NOMO-1 (cell line): ENCODE results near the gene KIFC1.
"Not testable (repeated sequence)": the region's sequence is repeated elsewhere in the genome, so short reads cannot be mapped to it uniquely, and the experiment has no call there.

Source experiments
- DNase-seq, 2 experiments: peaks; one replicate each; lab custom pipeline; 2025; ENCODE audit not compliant: unreplicated experiment in 2 of 2; lab: John Stamatoyannopoulos, UW

KIFC1 gene

DNA sequence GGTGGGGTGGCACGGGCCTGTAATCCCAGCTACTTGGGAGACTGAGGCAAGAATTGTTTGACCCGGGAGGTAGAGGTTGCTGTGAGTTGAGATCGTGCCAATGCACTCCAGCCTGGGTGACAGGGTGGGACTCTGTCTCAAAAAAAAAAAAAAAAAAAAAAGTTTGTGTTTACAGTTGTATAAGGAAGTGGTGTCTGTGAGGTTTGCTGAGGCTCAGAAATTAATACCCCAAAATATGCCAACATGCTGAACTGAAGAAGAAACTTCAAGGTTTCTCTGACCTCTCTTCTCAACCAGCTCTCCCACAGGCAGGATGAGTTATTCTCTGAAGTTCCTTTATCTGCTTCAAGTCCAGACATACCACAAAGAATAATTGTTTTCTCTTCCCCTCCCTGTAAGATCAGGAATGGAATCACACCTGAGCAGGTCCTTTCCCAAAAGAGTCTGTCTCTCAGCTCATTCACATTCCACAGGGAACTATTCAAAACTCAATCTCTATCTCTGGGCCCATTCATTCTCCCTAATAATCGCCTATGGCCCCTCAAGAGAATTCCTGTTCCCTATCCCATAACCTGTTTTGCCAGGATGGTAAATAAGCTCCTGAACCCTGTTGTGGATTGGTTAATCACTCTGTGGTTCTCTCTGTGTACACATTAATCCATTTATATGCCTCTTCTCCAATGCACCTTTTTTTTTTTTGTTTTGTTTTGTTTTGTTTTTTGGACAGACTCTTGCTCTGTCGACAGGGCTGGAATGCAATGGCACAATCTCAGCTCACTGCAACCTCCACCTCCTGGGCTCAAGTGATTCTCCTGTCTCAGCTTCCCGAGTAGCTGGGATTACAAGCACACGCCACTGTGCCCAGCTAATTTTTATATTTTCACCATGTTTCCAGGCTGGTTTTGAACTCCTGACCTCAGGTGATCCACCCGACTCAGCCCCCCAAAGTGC lies 17.4 kb upstream of the KIFC1 start:
- no peak for DNase-seq

DNA sequence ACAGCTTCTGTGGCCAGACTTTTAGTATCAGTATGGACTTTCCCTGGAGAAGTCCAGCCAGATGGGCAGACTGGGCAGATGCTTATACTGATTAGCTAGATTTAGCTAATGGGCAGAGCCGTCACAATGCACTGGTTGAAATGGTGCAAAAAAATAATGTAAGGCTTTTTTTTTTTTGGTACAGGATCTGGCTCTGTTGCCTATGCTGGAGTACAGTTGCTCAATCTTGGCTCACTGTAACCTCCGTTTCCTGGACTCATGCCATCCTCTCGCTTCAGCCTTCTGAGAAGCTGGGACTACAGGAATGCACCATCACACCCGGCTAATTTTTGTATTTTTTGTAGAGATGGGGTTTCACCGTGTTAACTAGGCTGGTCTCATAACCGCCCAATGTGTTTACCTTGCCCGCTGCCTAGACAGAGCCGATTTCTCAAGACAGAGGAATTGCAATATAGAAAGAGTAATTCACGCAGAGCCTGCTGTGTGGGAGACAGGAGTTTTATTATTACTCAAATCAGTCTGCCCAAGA lies 16.4 kb upstream of the KIFC1 start:
- DNase-seq: peak; percentile 17 to 46

DNA sequence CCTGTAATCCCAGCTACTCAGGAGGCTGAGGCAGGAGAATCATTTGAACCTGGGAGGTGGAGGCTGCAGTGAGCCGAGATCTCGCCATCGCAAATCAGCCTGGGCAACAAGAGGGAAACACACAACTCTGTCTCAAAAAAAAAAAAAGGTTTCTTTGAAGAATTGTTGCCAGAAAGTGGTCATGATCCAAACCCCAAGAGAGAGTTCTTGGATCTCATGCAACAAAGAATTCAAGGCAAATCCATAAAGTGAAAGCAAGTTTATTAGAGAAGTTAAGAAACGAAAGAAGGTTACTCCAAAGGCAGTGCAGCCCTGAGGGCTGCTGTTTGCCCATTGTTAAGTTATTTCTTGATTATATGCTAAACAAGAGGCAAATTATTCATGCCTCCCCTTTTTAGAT lies 14.5 kb upstream of the KIFC1 start:
- no peak for DNase-seq

DNA sequence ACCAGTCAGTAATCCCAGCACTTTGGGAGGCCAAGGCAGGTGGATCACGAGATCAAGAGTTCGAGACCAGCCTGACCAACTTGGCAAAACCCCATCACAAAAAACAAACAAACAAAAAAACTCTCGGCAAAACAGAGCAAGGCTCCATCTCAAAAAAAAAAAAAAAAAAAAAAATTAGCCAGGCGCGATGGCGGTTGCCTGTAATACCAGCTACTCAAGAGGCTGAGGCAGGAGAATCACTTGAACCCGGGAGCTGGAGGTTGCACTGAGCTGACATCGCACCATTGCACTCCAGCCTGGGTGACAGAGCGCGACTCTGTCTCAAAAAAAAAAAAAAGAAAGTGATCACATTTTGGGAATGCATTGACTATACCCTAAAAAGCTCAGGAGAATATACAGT lies 12.4 kb upstream of the KIFC1 start:
- DNase-seq: not testable (repeated sequence)

DNA sequence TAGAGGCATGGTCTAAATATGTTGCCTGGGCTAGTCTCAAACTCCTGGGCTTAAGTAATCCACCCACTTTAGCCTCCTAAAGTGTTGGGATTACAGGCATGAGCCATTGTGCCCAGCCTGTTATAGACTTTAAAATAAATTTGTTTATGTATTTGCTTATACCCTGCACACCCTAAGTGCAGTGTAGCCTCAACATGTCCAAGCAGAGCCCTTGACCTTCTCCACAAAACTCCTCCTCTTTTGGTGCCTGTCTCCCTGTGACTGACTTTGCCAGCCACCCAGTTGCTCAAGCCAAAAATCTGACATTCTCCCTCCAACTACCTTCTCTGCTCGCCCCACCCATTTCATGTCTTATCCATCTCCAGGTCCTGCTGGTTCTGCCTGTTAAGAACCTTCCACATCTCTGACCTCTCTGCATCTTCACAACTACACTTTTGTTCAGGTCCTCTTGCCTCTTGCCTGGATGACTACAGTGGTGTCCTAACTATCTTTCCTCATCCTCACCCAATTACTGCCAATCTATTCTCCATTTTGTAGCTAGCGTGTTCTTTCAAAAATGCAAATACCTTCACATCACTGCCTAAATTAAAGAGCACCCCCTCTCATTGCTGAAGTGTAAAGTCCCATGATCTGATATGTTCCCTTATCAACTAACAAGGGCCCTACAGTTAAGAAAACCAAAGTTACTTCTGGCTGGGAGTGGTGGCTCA lies 11.2 kb upstream of the KIFC1 start:
- no peak for DNase-seq

DNA sequence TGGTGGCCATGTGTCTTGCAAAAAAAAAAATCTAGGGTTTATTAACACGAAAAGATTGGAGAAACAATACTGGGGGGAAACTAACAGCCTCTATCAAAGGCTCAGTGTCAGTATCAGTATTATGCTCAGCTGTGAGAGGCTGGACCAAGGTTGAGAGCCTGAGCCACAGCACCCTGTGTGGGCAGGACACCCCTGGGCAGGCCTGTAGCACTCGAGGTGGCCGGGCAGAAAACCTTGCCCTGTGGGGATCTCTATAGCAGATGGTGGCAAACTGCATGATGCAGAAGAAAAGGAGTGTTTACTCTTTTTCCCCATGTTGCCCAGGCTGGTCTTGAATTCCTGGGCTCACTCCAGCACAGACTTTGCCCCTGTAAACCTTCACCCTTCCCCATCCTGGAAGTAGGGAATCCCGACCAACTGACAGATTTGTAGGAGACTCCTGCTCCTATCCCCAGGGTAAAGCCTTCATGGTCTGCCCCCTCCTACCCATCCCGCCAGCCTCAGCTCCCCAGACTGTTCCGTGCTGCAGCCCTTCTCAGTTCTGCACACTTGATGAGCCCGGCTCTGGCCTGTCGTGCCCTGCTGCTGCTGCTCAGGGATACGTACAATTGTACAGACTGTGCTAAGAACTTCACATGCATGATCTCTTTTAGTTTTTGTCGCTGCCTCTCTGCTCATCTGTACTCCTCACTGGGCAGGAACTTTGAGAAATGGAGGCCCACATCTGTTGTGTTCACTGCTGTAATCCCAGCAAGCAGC lies 8.0 kb upstream of the KIFC1 start:
- DNase-seq: no peak

DNA sequence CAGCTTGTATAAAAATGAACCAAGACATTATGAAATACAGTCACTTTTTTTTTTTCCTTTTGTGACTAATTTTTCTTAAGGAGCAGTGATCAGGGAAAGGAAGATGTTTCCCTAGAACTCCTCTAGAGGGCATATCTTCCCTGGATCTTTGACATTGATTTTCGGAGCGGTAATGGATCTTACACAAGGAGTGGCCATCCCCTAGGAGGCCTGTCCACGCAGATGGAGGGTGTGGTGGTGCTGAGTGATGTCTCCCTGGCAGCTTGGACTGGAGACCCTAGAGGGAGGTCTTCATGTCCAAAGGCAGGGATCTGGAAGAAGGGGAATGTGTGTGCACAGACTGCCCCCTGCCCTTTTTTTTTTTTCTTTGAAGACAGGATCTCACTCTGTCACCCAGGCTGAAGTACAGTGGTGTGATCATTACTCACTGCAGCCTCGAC lies 7.0 kb upstream of the KIFC1 start:
- no peak for DNase-seq

DNA sequence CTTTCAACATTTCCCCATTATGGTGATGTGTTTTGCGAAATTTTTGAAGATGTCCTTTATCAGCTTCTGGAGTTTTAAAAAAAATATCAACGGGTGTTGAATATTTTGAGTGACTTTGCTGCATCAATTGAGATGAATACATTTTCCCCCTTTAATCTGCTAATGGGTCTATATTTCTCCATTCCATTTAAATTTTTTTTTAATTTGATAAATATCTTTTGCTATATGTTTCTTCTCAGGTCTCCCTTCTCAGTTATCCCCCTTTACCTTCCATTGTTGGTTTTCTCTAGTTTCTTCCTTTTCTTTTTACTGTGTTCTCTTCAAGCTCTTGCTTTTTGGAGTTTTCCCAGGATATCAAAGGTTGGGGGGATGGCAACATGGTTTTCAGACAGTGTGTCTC lies 1.4 kb upstream of the KIFC1 start:
- DNase-seq: no peak

DNA sequence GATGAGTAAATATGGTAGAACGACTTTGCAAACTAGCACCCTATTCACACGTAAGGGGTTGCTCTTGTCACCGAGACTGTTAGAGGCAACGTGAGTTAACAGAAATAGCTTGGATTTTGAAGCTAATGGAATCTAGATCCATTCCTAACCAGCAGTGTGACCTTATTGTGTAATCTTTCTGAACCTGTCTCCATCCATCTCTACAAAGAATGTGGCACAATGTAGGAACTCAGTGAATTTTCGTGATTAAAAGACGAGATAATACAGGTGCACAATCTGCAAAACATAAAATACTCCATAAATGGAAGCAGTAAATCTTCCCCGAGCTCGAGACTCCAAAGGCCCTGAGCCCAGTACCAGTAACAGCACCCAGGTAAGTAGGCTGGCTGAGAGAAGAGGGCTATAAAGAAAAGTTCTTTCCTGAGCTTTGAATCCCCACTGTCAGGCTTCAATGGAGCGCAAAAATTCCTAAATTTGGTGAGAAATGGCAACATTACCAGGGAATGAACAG lies 801 bp upstream of the KIFC1 start:
- DNase-seq: no peak

DNA sequence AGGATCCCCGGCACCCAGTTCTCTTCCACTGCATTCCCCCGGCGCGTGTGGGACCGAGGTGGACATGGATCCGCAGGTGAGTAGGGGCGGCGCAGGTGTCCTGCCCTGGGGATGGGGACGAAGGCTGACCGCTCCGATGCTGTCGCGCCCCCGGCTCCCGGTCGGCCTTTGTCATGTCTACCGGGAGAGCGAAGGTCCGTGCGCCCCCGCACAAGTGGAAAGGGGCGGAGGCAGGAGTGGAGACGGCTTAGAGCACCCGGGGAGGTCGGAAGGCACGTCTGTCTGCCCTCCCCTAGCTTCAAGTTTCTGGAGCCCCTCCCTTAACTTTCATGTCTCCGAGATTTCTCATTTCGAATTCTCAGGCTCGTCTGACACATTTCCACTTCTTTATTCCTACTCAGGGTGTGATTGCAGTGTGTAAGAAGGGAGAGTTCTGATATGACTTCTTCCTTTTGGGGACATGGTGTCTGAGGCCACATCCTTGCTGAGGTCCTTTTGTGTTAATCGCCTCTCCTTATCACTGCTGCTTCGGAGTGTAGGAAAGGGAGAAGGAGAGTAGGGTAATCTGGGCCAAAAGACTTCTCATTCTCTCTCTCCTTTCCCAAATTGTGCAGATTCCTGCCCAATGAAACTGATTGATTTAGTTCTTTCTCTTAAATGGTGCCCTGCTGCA lies 435 bp downstream of the KIFC1 start:
- no peak for DNase-seq

DNA sequence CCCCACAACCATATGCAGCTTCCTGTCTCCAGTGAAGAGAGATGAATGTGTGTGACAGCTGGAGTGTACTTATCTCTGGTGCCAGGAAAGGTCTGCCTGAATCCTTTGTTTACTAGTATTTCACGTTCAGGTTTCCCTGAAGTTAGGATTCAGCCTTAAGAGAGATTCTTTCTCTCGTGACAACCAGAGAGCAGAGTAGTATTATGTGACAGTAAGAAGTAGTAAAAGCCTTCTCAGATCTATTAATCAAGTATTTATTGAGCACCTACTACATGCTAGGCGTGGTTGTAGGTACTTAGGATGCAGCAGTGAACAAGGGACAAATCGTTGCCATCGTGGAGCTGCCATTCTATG lies 949 bp downstream of the KIFC1 start:
- DNase-seq: no peak

DNA sequence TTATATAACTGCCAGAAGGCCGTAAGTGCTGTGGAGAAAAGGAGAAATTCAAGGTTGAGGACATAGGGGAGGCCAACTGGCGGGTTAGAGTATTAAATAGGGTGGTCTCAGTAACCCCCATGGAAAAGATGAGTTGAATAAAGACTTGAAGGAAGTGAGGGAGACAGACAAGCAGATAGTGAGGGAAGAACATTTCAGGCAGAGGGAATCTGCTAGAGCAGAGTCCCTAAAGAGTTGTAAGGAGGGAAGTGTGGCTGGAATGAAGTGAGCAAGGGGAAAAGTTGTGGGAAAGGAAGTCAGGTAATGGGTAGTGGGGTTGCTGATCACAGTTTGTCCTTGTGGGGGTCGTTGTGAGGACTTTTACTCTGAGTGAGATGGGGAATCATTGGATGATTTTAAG lies 1.4 kb downstream of the KIFC1 start:
- DNase-seq: no peak

DNA sequence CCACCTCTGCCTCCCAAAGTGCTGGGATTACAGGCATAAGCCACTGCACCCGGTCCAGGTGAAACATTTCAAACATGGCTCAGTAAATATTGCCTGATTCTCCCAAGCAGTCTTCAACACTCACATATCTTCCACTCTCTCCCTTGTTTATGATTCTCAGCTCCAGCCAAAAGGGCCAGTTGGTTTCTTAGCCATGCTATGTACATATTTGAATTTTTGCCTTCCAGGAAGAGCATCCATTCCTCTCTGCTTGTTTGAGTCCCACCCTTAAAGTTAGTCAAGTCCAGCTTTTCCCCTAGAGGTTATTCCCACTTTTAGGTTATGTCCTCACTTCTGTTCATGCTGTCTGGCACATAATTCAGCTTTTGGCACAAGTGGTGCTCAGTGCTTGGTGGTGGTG lies 5.9 kb downstream of the KIFC1 start:
- no peak for DNase-seq

DNA sequence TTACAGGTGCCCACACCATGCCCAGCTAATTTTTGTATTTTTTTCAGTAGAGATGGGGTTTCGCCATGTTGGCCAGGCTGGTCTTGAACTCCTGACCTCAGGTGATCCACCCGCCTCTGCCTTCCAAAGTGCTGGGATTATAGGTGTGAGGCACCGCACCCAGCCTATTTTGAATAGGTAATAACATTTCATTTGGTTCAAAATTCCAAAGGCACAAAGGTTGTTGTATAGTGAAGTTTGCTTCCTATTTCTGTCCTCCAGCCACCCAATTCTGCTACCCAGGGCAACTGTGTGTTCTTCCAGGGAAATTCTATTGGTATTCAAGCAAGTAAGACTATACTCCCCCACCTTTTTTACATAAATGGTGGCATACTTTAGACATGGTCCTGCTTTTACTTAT lies 7.0 kb downstream of the KIFC1 start:
- not testable (repeated sequence) for DNase-seq

DNA sequence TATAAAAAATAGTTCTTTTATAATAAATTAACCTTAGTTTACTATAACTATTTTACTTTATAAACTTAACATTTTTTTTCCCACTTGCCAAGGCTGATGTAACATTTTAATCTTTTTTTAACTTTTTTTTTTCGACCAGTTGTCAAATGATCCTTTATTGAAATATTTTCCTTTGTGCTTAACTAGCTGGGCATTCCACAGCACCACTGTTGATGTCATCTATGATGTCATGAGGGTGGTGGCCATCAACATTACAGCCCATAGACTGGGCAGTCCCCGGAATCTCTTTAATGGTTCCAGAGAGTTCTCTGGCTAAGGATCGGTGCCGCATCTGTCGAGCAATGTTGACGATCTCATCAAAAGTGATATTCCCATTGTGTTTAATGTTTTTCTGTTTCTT lies 8.3 kb downstream of the KIFC1 start:
- not testable (repeated sequence) for DNase-seq

DNA sequence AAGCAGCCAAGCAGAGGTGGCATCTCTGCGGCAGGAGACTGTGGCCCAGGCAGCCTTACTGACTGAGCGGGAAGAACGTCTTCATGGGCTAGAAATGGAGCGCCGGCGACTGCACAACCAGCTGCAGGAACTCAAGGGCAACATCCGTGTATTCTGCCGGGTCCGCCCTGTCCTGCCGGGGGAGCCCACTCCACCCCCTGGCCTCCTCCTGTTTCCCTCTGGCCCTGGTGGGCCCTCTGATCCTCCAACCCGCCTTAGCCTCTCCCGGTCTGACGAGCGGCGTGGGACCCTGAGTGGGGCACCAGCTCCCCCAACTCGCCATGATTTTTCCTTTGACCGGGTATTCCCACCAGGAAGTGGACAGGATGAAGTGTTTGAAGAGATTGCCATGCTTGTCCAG lies 13.3 kb downstream of the KIFC1 start:
- no peak for DNase-seq

DNA sequence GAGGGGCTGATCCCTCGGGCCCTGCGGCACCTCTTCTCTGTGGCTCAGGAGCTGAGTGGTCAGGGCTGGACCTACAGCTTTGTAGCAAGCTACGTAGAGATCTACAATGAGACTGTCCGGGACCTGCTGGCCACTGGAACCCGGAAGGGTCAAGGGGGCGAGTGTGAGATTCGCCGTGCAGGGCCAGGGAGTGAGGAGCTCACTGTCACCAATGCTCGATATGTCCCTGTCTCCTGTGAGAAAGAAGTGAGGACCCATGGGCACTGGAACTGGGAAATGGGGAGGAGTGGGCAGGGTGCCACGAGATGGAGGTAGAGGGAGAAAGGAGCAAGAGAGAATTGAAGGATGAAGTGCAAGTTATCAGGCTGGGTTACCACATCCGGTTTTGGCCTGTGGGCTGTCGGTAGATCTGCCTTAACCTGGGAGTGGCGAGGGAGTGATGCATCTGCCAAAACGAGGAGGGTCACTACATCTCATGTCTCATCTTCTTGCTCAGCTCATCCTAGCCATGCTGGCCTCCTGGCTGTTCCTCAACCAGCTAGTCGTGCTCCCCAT lies 13.8 kb downstream of the KIFC1 start:
- DNase-seq: no peak

DNA sequence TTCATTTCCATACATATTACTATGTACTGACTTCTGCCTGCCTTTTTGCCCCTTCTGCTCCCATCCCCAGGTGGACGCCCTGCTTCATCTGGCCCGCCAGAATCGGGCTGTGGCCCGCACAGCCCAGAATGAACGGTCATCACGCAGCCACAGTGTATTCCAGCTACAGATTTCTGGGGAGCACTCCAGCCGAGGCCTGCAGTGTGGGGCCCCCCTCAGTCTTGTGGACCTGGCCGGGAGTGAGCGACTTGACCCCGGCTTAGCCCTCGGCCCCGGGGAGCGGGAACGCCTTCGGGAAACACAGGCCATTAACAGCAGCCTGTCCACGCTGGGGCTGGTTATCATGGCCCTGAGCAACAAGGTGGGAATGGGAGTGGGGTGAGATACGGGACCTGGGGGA lies 14.5 kb downstream of the KIFC1 start:
- no peak for DNase-seq

DNA sequence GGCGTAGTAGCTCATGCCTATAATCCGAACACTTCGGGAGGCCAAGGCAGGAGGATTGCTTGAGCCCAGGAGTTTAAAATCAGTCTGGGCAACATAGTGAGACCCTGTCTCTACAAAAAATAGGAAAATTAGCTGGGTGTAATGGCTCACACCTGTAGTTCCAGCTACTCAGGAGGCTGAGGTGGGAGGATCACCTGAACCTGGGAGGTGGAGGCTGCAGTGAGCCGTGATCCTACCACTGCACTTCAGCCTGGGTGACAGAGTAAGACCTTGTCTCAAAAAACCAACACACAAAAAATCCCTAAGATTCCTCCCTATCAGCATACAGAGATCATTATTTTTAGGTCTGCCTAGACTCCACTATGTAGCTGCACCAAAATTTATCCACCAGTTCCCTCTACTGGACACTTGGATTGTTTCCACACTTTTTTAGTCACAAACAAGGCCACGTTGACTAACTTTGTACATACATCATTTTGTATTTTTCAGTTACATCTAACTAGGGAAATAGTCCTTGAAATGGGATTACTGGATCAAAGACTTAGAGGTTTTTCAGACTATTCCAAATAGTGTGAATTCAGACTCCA lies 15.6 kb downstream of the KIFC1 start:
- no peak for DNase-seq
